Measurements from ENCODE around the gene CLCC1.
A peak's percentile ranks its signal among the peaks of the same experiment; 100 is the strongest.
"Not testable (repeated sequence)": the region's sequence is repeated elsewhere in the genome, so short reads cannot be mapped to it uniquely, and the experiment has no call there.

Gene CLCC1

DNA sequence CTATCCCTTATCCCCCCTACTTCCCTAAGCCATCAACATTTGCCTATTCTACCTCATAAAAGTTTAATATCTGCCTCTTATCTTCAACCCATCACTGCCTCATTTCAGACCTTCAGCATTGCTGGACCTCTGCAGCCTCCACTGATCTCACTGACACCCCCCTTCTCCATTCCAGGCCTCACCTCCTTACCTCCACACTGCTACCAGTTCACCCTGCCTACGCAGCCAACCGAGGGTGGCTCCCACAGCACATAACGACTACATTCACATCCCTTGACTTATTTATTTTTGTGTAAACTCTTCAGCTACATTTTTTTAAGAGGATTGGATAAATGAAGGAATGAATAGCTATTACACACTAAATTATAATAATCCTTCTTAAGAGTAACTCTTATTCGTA lies 14.2 kb downstream of the CLCC1 start:
- H3K27ac Mint-ChIP-seq = peak overlapping the region; percentile 11

DNA sequence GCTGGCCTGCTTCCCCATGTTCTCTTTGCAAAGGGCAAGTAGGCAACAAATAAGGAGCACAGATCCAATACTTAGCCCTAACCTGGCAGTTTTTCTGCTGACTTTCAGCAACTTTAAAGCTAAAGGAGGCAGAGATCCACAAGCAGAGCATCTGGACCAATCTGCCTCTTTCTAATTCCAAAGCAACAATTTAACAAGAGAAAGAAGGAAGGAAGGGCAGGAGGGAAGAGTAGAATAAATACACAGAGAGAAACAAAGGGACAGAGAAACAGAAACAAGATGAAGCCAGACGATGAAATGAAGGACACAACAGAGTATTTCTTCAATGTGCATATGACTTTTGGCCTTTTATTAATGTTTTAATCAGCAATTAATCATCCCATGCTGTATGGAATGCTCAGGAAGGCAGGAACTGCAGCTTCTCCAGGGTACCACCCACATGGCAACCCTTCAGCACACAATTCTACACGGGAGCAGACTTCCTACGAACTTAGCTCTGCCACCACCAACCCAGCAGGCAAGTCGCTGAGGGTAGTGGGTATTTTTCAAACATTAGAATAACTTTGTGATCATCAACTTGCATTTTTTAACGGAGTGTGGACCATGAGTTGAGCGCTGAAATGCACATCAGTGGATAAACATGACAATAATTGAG lies 15.3 kb downstream of the CLCC1 start:
- ATAC-seq = no peak
- Mint-ChIP-seq H3K27me3 (no peaks in the 10 kb centered on the region), H3K4me1 (peaks cover 18% of the 10 kb centered on the region), H3K4me3 (no peak overlapping the region), H3K36me3 (peaks cover 41% of the 10 kb centered on the region), H3K9me3 (no peaks in the 10 kb centered on the region), H3K27ac (no peak overlapping the region)

More for the DNA sequence above, 14.2 kb downstream of the CLCC1 start:
- H3K9me3 Mint-ChIP-seq = no peaks in the 10 kb centered on the region
- peaks cover 26% of the 10 kb centered on the region for H3K4me1 Mint-ChIP-seq
- peaks cover 44% of the 10 kb centered on the region for H3K36me3 Mint-ChIP-seq
- H3K4me3 Mint-ChIP-seq = no peak overlapping the region
- no peaks in the 10 kb centered on the region for H3K27me3 Mint-ChIP-seq
- no peak for ATAC-seq

DNA sequence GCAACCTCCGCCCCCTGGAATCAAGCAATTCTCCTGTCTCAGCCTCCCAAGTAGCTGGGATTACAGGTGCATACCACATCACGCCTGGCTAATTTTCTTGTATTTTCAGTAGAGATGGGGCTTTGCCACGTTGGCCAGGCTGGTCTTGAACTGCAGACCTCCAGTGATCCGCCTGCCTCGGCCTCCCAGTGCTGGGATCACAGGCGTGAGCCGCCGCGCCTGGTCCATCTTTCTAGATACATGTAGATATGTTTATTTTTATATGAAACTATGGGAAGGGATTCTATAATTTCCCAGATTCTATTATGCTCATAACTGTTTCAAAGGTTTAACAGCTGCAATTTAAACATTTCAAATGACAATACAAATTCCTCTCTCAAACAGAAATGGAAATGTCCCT lies 27.1 kb downstream of the CLCC1 start:
- H3K27me3 Mint-ChIP-seq = no peaks in the 10 kb centered on the region
- H3K4me1 Mint-ChIP-seq = no peaks in the 10 kb centered on the region
- no peaks in the 10 kb centered on the region for H3K9me3 Mint-ChIP-seq
- no peak overlapping the region for H3K4me3 Mint-ChIP-seq
- ATAC-seq = no peak
- no peak overlapping the region for H3K27ac Mint-ChIP-seq
- H3K36me3 Mint-ChIP-seq = peaks cover 44% of the 10 kb centered on the region

DNA sequence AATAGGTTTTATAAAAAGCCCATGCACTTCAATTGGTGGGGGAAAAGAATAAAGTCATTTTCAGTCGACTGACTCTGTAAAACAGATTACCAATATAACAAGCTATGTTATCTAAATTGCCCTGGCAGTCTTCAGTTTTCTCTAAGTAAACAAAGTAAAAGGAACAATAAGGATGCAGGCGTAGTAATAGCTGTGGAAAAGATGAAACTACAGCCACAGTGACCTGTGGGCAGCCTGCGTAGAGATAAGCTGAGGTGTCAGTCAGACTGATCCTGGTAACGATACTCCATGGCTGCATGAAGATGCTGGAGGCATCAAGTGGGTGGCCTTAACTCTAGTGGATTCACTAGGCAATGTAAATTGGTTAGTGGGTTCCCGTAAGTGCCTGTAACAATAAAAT lies 29.3 kb downstream of the CLCC1 start:
- no peak for ATAC-seq
- Mint-ChIP-seq H3K36me3 (peaks cover 52% of the 10 kb centered on the region), H3K27ac (no peak overlapping the region), H3K9me3 (no peaks in the 10 kb centered on the region), H3K27me3 (no peaks in the 10 kb centered on the region), H3K4me1 (no peaks in the 10 kb centered on the region), H3K4me3 (no peak overlapping the region)

DNA sequence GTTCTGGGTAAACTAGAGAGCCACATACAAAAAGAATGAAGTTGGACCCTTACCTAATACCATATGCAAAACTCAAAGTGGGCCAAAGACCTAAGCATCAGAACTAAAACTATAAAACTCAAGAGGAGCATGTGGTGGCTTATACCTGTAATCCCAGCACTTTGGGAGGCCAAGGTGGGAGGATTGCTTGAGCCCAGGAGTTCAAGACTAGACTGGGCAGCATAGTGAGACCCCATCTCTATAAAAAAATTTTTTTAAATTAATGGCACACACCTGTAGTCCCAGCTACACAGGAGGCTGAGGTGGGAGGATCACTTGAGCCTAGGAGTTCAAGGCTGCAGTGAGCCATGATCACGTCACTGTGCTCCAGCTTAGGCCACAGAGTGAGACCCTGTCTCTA lies 35.7 kb downstream of the CLCC1 start:
- not testable (repeated sequence) for H3K4me3 Mint-ChIP-seq, H3K9me3 Mint-ChIP-seq, H3K4me1 Mint-ChIP-seq, H3K27ac Mint-ChIP-seq, H3K27me3 Mint-ChIP-seq, ATAC-seq
- H3K36me3 Mint-ChIP-seq = peaks cover 31% of the 10 kb centered on the region

- H3K9me3 Mint-ChIP-seq = no peaks in the 10 kb centered on the region
- no peak overlapping the region for H3K4me3 Mint-ChIP-seq
- H3K27me3 Mint-ChIP-seq = no peaks in the 10 kb centered on the region
- no peak for ATAC-seq
- H3K36me3 Mint-ChIP-seq = peaks cover 35% of the 10 kb centered on the region
- no peaks in the 10 kb centered on the region for H3K4me1 Mint-ChIP-seq
- H3K27ac Mint-ChIP-seq = no peak overlapping the region
Measured at GRCh38 chr1:108925920-108926319, 37.4 kb downstream of the CLCC1 start.

DNA sequence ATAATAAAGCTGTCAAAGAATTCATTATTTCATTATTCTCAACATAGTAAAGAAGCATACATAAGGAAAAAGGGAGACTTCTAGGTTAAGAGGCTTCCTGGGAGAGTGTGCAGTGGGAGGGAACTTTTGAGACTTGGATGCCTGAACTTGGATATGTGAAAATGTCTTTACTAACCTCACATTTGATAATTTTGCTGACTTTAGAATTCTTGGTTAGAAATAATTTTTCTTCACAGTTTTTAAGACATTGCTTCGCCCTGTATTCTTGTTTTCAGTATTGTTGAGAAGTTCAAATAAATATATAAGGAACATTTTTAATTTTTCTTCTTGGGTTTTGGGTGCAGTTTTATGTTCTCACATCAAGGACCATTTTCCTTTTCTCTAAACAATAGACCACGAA lies 46.5 kb downstream of the CLCC1 start:
- Mint-ChIP-seq H3K27me3 (no peaks in the 10 kb centered on the region), H3K9me3 (no peaks in the 10 kb centered on the region), H3K36me3 (peaks cover 5% of the 10 kb centered on the region), H3K4me3 (no peak overlapping the region), H3K4me1 (no peaks in the 10 kb centered on the region), H3K27ac (no peak overlapping the region)
- ATAC-seq = no peak

Measured in stimulated activated memory B cell treated with anti-CD40 and anti-IgM and Interleukin-4, amounts not matched to agents 10 μg/mL and 1 μg/mL and 100 μg/mL, for 72 hours (primary cell).